BLaER1 treated with 17β-estradiol and CSF1 and Interleukin-3, amounts not matched to agents 10 nM and 100 nM (cell line): ENCODE data around the gene MXD1.
A peak's percentile ranks its signal among the peaks of the same experiment; 100 is the strongest.

ENCODE experiments used
- H3K27ac ChIP-seq, 11 experiments: shearing (Covaris generic); formaldehyde crosslinking; 2 replicates each; pipeline ENCODE4 v1.8.1; 2022
- H3K27me3 ChIP-seq, 11 experiments: shearing (Covaris generic); formaldehyde crosslinking; 2 replicates each; pipeline ENCODE4 v1.8.1; 2022
- H3K36me3 ChIP-seq, 11 experiments: shearing (Covaris generic); formaldehyde crosslinking; 2 replicates each; pipeline ENCODE4 v1.8.1; 2022
- H3K4me1 ChIP-seq, 10 experiments: shearing (Covaris generic); formaldehyde crosslinking; 2 replicates each; pipeline ENCODE4 v1.8.1; 2022
- H3K4me2 ChIP-seq, 11 experiments: shearing (Covaris generic); formaldehyde crosslinking; 2 replicates each; pipeline ENCODE4 v1.8.1; 2022
- H3K4me3 ChIP-seq, 10 experiments: shearing (Covaris generic); formaldehyde crosslinking; 2 replicates each; pipeline ENCODE4 v1.8.1; 2022
- H3K9ac ChIP-seq, 11 experiments: shearing (Covaris generic); formaldehyde crosslinking; 2 replicates each; pipeline ENCODE4 v1.8.1; 2022
- H3K9me3 ChIP-seq, 11 experiments: shearing (Covaris generic); formaldehyde crosslinking; replicated peaks in 1 of 11; 2 replicates each; pipeline ENCODE4 v1.8.1; 2022
- H4K20me1 ChIP-seq, 11 experiments: shearing (Covaris generic); formaldehyde crosslinking; 2 replicates each; pipeline ENCODE4 v1.8.1; 2022
- Cebpa-rat ChIP-seq, 11 experiments: shearing (Covaris generic); IDR thresholded peaks; 2 replicates each; pipeline ENCODE4 v1.8.1; 2022

MXD1 gene

DNA sequence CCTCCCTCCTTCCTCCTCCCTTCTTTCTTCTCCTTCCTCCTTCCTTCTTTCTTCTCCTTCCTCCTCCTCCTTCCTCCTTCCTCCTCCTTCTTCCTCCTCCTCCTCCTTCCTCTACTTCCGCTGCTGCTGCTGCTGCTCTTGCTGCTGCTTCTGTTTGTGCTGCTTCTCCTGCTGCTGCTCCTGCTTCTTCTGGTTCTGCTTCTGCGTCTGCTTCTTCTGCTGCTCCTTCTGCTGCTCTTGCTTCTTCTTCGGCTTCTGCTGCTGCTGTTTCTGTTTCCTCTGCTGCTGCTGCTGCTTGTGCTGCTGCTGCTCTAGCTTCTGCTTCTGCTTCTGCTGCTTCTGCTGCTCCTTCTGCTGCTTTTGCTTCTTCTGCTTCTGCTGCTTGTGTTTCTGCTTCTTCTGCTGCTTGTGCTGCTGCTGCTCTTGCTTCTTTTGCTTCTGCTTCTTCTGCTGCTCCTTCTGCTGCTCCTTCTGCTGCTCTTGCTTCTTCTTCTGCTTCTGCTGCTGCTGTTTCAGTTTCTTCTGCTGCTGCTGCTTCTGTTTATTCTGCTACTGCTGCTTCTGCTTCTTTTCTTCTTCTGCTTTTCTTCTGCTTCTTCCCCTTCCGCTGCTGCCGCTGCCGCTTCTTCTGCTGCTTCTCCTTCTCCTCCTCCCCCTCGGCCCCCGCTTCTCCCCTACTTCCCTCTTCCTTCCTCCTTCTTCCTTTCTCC is 12.5 kb upstream of the MXD1 start:
- Histone ChIP-seq H3K27me3 (no peaks in the 10 kb centered on the region), H3K36me3 (peaks cover 59 to 85% (median 76%) of the 10 kb centered on the region in 11 experiments), H3K9me3 (peaks cover 0 to 4% (median 0%) of the 10 kb centered on the region in 11 experiments; a peak in 1 of 22 replicates), H3K4me2 (peak overlapping the region; percentile 56 to 94 (median 82); a peak in 21 of 22 replicates), H3K4me3 (peak overlapping the region in 9 of 10 experiments; percentile 8 to 54 (median 44); a peak in 14 of 20 replicates), H4K20me1 (peaks cover 0 to 15% (median 4%) of the 10 kb centered on the region in 11 experiments; a peak in 10 of 22 replicates), H3K9ac (peak overlapping the region in 9 of 11 experiments; percentile 43 to 76 (median 58); a peak in 17 of 22 replicates), H3K27ac (peak overlapping the region; percentile 5 to 77 (median 65); a peak in 19 of 22 replicates), H3K4me1 (peaks cover 26 to 39% (median 30%) of the 10 kb centered on the region in 10 experiments)
- no peak for TF ChIP-seq Cebpa-rat (IDR thresholded peaks at IDR 0.05)

DNA sequence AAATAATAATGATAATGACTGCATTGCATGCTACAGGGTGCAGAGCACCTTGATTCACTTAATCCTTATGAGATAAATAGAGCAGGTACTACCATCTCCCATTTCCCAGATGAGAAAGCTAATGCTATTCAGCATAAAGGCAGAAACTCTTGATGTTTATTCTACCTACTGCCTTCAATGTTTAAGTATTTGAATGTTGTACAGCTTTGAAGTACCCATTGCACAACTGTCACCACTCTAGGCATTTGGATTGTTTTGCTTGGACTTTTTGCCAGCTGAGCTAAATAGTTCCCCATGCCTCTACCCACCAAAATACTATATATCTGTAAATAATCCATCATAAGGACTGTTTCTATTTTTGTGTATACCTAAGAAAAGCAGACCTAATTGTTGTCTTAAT is 7.7 kb upstream of the MXD1 start:
- Histone ChIP-seq H3K36me3 (peaks cover 47 to 82% (median 72%) of the 10 kb centered on the region in 11 experiments), H3K4me1 (peaks cover 4 to 11% (median 10%) of the 10 kb centered on the region in 10 experiments; a peak in 19 of 20 replicates), H3K27me3 (no peaks in the 10 kb centered on the region), H3K4me2 (no peak overlapping the region), H3K27ac (no peak overlapping the region), H3K4me3 (no peak overlapping the region), H3K9ac (no peak overlapping the region), H4K20me1 (peaks cover 0 to 9% (median 3%) of the 10 kb centered on the region in 11 experiments; a peak in 8 of 22 replicates), H3K9me3 (peaks cover 0 to 4% (median 0%) of the 10 kb centered on the region in 11 experiments; a peak in 1 of 22 replicates)
- no peak for TF ChIP-seq Cebpa-rat (IDR thresholded peaks at IDR 0.05)

DNA sequence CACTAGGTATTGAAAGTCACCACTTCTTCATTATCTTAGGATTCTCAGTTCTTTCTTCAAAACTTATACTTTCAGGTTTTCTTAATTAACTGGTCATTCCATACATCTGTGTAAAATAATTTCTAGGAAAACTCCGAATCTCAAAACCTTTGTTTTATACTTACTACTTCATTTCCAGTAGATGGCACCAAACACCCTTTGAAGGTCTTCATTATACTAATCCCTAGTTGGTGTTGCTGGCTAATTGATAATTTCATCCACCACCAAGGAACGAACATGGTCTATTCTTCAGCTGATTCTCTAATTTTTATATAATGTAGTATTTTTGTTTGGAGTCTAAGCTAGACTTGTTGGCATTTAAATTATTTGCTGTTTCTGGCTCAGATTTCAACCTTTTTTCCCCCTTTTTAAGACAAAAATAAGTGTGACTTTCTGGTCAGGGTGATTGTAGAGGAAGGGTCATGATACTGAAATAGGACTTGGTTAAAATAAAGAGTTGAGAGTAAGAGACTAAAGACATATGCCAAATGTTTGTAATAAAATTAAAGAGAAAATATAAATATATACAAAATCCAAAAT is 2.8 kb upstream of the MXD1 start:
- H3K36me3 ChIP-seq, result peaks cover 31 to 64% (median 45%) of the 10 kb centered on the region in 11 experiments
- peak overlapping the region in 1 of 11 experiments; percentile 52; a peak in 1 of 22 replicates for H3K27ac ChIP-seq
- H3K4me2 ChIP-seq, result peak overlapping the region in 2 of 11 experiments; percentile 16 to 93; a peak in 3 of 22 replicates
- H4K20me1 ChIP-seq, result peaks cover 0 to 21% (median 11%) of the 10 kb centered on the region in 11 experiments; a peak in 15 of 22 replicates
- H3K9me3 ChIP-seq, result no peaks in the 10 kb centered on the region
- no peak for TF ChIP-seq Cebpa-rat (IDR thresholded peaks at IDR 0.05)
- H3K27me3 ChIP-seq, result peaks cover 0 to 22% (median 21%) of the 10 kb centered on the region in 11 experiments; a peak in 18 of 22 replicates
- H3K4me1 ChIP-seq, result peaks cover 7 to 22% (median 17%) of the 10 kb centered on the region in 10 experiments
- H3K4me3 ChIP-seq, result no peak overlapping the region
- peak overlapping the region in 1 of 11 experiments; percentile 89; a peak in 1 of 22 replicates for H3K9ac ChIP-seq

DNA sequence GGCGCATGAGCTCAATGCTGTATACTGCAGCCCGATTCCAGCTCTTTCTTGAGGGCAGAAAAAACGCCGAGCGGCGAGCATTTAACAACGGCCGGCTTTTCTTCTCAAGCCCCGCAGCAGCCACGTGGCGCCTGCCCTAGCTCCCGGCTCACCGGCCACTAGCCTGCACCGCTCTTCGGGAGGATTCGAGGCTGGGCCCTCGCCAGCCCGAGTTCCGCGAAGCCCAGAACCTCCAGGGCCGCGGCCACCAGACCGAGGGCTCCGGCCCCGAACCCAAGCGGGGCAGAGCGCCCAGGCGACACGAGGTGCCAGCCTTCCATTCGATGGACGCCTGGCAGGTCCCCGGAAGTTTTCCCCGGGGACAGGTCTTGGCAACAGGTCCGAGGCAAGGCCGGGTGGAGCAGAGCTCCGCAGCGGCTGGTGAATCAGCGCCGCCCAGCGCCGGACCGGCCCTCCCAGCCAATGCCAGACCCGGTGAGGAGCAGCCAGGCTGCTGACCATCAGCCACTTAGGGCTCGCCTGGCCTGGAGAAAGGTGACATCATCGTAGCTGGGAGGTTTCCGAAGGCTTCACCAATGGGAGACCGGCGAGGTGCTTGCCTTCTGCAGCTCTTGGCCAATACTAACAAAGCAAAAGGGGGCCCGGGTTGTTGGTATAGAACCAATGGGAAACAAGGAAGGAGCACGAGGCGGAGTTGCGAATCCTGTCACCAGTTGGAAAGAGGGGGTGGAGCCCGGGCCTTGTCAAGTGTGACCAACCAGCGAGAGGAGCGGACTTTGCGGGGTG is 552 bp upstream of the MXD1 start:
- peaks cover 14 to 43% (median 18%) of the 10 kb centered on the region in 10 experiments for H3K4me1 ChIP-seq
- peaks cover 8 to 64% (median 26%) of the 10 kb centered on the region in 11 experiments; a peak in 19 of 22 replicates for H3K36me3 ChIP-seq

DNA sequence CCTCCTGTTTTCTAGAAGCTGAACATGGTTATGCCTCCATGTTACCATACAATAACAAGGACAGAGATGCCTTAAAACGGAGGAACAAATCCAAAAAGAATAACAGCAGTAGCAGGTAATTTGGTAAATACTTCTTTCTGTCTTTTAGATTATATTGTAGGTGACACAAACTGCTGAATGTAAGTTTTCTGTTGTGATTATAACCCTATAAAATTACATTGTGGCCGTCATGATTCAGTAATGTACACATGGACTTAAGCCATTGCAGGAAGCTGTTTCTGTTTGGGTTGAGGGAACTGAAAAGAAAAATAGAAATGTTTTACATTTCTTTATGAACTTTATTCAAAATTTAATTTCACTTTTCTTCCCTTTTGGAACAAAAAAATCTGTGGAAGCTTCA is 1.2 kb downstream of the MXD1 start:
- Histone ChIP-seq H3K9ac (peak overlapping the region in 6 of 11 experiments; percentile 84 to 99 (median 95); a peak in 11 of 22 replicates), H3K9me3 (no peaks in the 10 kb centered on the region), H3K27ac (peak overlapping the region in 4 of 11 experiments; percentile 90 to 94 (median 92); a peak in 8 of 22 replicates), H3K27me3 (peaks cover 0 to 33% (median 26%) of the 10 kb centered on the region in 11 experiments; a peak in 18 of 22 replicates), H4K20me1 (peaks cover 0 to 62% (median 11%) of the 10 kb centered on the region in 11 experiments; a peak in 16 of 22 replicates), H3K4me1 (peaks cover 14 to 60% (median 18%) of the 10 kb centered on the region in 10 experiments), H3K36me3 (peaks cover 0 to 64% (median 15%) of the 10 kb centered on the region in 11 experiments; a peak in 13 of 22 replicates), H3K4me2 (peak overlapping the region; percentile 83 to 100 (median 98); a peak in 21 of 22 replicates), H3K4me3 (peak overlapping the region; percentile 81 to 97 (median 90))
- no peak for TF ChIP-seq Cebpa-rat (IDR thresholded peaks at IDR 0.05)

More for the DNA sequence above, 552 bp upstream of the MXD1 start:
- Histone ChIP-seq H3K9me3 (no peaks in the 10 kb centered on the region), H3K27me3 (peaks cover 0 to 33% (median 26%) of the 10 kb centered on the region in 11 experiments; a peak in 18 of 22 replicates), H3K27ac (peak overlapping the region; percentile 82 to 96 (median 91)), H3K4me3 (peak overlapping the region; percentile 62 to 97 (median 82)), H3K9ac (peak overlapping the region; percentile 82 to 93 (median 89)), H4K20me1 (peaks cover 0 to 44% (median 11%) of the 10 kb centered on the region in 11 experiments; a peak in 15 of 22 replicates), H3K4me2 (peak overlapping the region; percentile 76 to 97 (median 91))
- no peak for TF ChIP-seq Cebpa-rat (IDR thresholded peaks at IDR 0.05)

DNA sequence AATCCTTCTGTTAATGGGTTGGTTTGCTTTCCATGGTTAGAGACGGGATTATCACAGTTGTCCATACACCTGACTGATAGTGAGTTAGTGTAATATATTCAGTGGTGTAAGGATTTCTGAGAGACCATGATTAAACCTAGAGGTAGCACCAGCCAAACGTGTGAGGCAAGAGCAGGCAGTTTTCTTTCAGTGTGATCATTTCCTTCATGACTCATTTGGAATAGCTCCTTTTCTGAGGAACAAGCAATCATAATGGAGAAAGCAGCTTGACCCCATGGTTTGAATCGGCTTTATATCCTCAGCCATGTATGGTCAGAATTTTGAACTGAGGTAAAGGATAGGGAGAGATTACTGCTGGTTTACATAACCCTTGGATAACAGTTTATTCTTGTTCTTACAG is 2.9 kb downstream of the MXD1 start:
- peaks cover 0 to 77% (median 21%) of the 10 kb centered on the region in 11 experiments; a peak in 14 of 22 replicates for H3K36me3 ChIP-seq
- no peak for TF ChIP-seq Cebpa-rat (IDR thresholded peaks at IDR 0.05)
- peak overlapping the region in 4 of 10 experiments; percentile 90 to 97 (median 96); a peak in 8 of 20 replicates for H3K4me3 ChIP-seq
- peak overlapping the region in 5 of 11 experiments; percentile 24 to 95 (median 93); a peak in 10 of 22 replicates for H3K4me2 ChIP-seq
- peak overlapping the region in 4 of 11 experiments; percentile 5 to 94 (median 92); a peak in 6 of 22 replicates for H3K27ac ChIP-seq
- peak overlapping the region in 4 of 11 experiments; percentile 4 to 99 (median 96); a peak in 7 of 22 replicates for H3K9ac ChIP-seq
- H3K4me1 ChIP-seq, result peaks cover 14 to 69% (median 18%) of the 10 kb centered on the region in 10 experiments
- H4K20me1 ChIP-seq, result peaks cover 0 to 79% (median 11%) of the 10 kb centered on the region in 11 experiments; a peak in 16 of 22 replicates
- H3K9me3 ChIP-seq, result no peaks in the 10 kb centered on the region
- H3K27me3 ChIP-seq, result peaks cover 0 to 33% (median 26%) of the 10 kb centered on the region in 11 experiments; a peak in 18 of 22 replicates

DNA sequence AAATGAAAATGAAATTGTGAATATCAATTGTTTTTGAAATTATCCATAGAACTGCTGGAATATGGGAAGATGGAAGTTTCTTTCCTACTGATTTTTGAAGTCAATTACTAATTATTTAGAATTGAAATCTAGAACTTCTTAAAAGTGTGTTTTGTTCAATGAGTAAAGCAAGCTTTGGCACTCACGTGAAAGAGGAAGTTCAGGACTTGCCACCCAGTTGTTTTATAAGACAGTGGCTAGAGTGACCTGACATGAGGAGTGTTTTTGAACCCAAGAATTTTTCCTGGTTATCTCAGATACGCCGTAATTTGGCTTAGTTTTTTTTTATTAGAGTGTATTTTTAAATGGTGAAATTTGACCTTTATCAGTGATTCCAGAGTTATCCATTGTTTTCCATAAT is 3.5 kb downstream of the MXD1 start:
- peak overlapping the region in 4 of 11 experiments; percentile 83 to 95 (median 94); a peak in 8 of 22 replicates for H3K4me2 ChIP-seq
- peak overlapping the region in 3 of 11 experiments; percentile 96 to 99 (median 96); a peak in 7 of 22 replicates for H3K9ac ChIP-seq
- peak overlapping the region in 4 of 11 experiments; percentile 5 to 94 (median 92); a peak in 6 of 22 replicates for H3K27ac ChIP-seq
- TF ChIP-seq Cebpa-rat (IDR thresholded peaks at IDR 0.05), result no peak
- H3K4me3 ChIP-seq, result peak overlapping the region in 3 of 10 experiments; percentile 90 to 97 (median 96); a peak in 6 of 20 replicates
- H4K20me1 ChIP-seq, result peaks cover 0 to 85% (median 11%) of the 10 kb centered on the region in 11 experiments; a peak in 16 of 22 replicates
- H3K4me1 ChIP-seq, result peaks cover 12 to 69% (median 17%) of the 10 kb centered on the region in 10 experiments
- H3K27me3 ChIP-seq, result peaks cover 0 to 33% (median 26%) of the 10 kb centered on the region in 11 experiments; a peak in 18 of 22 replicates
- no peaks in the 10 kb centered on the region for H3K9me3 ChIP-seq
- peaks cover 0 to 83% (median 21%) of the 10 kb centered on the region in 11 experiments; a peak in 13 of 22 replicates for H3K36me3 ChIP-seq
